ENCODE measurements around the gene GALNT17.
A peak's percentile ranks its signal among the peaks of the same experiment; 100 is the strongest.

Gene GALNT17

GRCh38 chr7:71466448-71467145 lies 334.7 kb downstream of the GALNT17 start:
- DNase-seq, result no peak

DNA sequence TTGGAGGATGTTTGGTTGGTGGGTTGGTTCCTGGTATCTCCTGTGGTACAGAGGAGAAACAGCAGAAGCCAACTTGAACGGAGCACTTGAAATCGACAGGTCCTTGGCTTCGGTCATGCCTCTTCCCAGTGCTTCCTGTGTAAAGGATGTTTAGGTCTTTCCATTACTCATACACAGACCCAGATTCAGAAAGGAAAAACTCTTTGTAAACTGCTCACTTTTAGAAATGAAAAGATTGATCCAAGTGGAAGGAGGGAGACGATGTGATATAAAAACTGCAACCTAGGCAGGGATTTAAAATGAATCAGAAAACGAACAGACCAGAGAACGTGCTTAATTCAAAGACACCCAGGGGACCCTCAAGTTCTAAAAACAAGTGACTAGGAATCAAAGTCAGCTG lies 338.4 kb downstream of the GALNT17 start:
- DNase-seq, result no peak

GRCh38 chr7:71470830-71471229 lies 338.9 kb downstream of the GALNT17 start:
- DNase-seq, result no peak

DNA sequence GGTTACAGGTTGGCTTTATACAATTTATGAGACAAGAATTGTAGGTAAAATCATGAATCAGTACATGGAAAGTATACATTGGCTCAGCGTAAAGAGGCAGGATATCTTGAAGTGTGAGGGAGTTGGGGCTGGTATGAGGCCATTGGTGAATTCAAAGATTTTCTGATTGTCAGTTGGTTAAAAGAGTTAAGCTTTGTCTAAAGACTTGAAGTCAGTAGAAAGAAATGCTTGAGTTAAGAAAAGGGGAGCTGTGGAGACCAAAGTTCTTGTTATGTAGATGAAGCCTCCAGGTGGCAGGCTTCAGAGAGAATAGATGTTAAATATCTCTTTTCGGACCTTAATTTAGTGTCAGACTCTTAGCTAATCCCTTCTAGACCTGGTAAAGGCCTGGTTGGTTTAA lies 341.0 kb downstream of the GALNT17 start:
- DNase-seq, result no peak

DNA sequence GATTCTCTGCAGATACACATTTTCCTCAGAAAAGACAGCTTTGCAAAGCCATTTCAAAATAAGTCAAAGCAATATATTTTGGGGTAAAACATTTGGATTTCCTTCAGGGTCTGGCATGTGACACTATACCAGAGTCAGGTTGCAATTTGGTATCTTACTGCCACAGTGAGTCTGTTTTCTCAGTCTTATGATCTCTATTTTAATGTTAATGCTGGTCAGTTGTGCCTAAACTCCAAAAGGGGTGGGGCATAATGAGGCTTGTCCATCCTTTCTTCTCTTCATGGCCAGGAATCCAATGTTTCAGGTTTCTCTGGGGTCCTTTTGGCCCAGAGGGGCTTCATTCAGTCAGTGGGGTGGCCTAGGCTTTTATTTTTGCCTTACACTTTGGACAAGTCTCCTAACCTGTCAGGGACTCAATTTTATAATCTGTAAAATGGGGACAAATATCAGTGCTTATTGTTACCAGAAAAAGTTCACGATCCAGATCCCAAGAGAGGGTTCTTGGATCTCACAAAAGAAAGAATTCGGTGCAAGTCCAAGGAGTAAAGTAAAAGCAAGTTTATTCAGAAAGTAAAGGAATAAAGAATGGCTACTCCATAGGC lies 341.5 kb downstream of the GALNT17 start:
- no peak for DNase-seq

GRCh38 chr7:71477441-71477840 lies 345.5 kb downstream of the GALNT17 start:
- DNase-seq, result no peak

DNA sequence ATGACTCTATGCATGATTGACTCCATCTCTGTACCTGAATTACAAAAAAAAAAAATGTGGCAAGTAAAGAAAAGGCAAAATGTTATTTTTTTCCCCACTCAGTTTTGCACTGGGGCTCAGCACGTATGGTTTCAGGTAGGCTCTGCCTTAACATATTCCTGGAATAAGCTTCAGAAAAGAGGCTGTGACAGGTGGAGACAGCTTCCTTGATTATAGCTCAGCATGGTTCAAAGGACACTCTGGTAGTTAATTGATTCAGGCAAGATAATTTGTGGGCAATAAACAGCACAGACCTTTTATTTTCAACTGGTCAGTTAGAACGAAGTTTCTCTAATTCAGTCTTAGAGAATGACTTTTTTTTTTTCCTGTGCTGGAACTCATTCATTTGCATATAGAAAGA lies 347.3 kb downstream of the GALNT17 start:
- DNase-seq, result no peak

GRCh38 chr7:71480791-71481190 lies 348.8 kb downstream of the GALNT17 start:
- DNase-seq, result no peak

GRCh38 chr7:71482284-71482683 lies 350.3 kb downstream of the GALNT17 start:
- DNase-seq, result peak; percentile 75

DNA sequence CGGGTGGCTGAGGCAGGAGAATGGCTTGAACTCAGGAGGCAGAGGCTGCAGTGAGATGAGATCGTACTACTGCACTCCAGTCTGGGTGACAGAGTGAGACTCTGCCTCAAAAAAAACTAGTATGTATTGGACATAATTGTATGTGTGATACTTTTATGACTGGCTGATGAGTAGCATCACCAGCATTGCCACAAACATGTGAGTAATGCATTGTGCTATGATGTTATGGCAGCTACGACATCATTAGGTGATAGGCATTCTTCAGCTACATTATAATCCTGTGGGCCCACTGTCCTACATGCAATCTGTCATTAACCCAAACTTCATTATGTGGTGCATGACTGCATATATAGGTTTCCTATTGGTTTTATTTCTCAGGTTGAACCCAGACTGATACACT lies 352.4 kb downstream of the GALNT17 start:
- no peak for DNase-seq

- no peak for DNase-seq
These were observed 353.6 kb downstream of the GALNT17 start for GRCh38 chr7:71485586-71485985.

- no peak for DNase-seq
These were observed 354.5 kb downstream of the GALNT17 start for GRCh38 chr7:71486414-71486813.

DNA sequence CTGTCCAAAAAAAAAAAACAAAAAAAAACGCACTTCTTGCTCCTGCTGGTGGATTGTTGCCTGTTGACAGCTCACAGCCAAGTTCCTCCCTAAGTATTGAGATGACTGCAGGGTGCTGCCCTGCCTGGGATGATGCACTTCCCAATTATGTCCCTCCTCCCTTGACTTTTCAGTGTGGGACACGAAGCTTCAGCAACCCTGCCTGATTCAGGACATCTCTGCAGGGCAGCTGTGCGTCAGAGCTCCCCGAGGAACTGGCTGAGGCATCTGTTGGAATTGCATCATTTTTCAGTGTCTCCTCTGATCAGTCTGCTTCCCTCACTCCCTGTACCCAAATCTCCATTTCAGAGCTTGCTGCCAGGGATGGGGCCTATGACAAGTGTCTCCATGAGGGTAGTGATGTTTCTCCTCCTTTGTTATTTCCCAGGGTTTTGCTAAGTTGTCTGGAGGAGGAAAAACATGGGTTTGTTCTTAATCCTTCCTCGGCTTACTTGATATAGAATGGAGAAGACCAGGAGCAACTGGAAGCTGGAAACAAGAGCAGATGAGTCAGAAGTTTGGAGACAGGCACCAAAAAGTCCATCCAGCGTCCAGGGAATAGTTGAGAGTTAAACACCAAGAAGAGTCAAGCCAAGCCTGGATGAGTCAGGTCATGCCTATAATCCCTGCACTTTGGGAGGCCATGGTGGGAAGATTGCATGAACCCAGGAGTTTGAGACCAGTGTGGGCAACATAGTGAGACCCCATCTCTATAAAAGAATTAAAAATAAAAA lies 355.1 kb downstream of the GALNT17 start:
- DNase-seq, result no peak

DNA sequence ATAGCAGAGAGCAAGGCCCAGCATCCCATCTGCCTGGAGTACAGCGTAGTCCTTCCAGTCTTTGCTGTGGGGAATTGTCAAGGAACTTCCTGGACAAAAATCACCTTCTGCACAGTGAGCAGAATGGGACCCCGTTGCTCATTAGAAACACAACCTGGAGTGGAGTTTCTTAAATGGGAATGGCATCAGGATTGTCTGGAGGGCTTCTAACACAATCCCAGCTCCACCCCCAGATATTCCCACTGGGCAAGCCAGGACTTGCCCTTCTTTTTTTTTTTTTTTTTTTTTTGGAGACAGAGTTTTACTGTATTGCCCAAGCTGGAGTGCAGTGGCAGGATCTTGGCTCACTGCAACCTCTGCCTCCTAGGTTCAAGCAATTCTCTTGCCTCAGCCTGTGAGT lies 356.4 kb downstream of the GALNT17 start:
- no peak for DNase-seq

- no peak for DNase-seq
These were observed 359.4 kb downstream of the GALNT17 start for GRCh38 chr7:71491336-71491735.

DNA sequence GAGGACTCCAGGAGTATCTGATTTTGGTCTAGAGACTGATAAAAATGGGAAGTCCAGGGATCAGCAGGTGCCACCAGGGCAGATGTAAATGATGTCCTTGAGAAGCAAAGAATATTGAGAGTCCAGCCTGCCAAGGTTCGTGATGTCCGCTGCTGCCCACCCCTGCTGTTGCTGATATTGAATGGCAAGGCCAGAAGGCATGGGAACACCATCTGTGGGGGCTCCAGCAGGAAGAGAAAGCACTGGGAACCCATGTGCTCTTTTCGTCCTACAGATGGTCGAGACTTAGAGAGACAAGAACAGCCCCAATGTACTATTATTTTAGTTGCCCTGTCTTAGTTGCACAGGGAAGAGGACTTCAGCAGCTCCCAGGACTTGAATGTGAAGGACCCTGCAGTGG lies 363.9 kb downstream of the GALNT17 start:
- DNase-seq, result no peak

DNA sequence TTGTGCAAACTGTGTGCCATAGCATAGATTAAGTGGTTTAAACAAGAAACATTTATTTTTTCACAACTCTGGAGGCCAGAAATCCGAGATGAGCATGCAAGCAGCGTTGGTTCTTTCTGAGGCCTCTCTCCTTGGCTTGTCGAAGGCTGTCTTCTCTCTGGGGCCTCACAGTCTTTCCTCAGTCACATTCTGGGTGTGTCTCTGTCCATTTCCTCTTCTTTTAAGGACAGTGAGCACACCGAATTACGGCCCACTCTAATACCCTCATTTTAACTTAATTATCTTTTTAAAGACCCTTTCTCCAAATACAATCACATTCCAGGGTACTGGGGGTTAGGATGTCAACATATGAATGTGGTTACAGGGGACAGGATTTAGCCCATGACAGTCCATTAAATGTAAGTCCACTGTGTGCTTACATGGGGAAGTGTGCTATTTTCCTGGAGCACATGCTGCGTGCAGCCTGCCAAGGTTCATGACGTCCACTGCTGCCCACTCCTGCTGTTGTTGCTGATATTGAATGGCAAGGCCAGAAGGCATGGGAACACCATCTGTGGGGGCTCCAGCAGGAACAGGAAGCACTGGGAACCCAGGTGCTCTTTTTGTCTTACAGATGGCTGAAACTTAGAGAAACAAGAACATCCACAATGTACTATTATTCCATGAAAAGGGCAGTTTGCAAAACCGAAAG lies 365.5 kb downstream of the GALNT17 start:
- DNase-seq, result no peak

DNA sequence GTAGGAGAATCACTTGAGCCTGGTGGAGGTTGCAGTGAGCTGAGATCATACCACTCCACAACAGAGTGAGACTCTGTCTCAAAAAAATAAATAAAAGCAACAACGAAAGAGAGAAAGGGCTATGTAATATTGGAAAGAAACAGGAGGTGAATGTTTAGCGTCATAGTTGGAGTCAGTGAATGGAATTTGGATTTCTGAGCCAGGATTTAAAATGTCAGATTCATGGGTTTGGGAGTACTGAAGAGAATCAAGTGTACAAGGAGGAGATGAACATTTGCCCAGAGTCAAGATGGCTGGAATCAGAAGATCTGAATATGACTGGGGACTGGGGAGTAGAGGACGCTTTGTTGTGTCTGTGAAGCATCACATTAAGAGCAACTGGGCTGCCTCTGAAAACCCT lies 366.4 kb downstream of the GALNT17 start:
- DNase-seq, result no peak

GRCh38 chr7:71504697-71505441 lies 372.9 kb downstream of the GALNT17 start:
- DNase-seq, result no peak

GRCh38 chr7:71506822-71507221 lies 374.9 kb downstream of the GALNT17 start:
- no peak for DNase-seq

DNA sequence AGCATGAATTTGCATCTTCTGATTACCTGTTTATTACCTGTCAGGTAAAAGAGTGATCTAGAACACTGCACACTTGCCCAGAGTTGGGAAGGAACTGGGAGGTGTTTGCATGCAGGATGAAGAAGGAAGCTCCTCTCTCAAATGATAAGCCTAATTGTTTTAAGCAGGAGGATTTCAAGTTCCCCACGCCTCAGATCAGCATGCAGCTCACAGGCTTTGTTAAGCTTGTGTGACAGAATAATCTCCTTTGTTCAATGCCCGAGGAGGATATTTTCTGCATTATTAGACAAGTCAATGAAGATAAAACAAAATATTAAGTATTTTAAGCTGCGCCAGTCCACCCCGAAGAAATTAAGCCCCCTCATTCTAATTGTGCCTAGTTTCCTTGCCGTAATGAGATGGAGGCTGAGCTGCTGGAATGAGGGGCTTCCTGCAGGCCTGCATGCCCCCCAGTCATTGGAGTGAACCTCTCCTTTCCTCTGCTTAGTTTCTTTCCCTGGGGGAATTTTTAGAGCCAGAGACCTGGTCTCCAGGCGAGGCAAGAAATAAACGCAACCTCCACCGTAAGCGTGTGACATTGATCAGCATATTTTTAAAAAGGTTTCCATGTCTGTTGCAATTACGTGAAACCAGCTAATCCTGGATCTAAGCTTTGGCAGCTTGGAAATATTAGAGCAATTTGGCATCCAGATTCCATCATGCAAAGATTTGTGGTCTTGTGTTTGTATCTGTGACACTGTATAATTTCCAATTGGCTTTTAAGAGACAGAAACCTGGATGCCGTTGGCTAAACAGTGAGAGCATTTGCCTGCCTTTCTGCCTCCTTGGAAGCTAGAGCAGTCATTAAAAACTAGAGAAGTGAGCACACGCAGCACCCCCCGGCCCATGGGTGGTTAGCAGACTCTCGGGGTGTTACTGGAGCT lies 376.0 kb downstream of the GALNT17 start:
- no peak for DNase-seq

GRCh38 chr7:71509381-71509780 lies 377.4 kb downstream of the GALNT17 start:
- no peak for DNase-seq

Data from NCI-H1092 treated with DMSO at 0.1 percent for 48 hours (cell line).